Activated naive CD4-positive, alpha-beta T cell treated with anti-CD3 and anti-CD28 coated beads, Interleukin-2, amount 50 U/mL, for 24 hours (primary cell): ENCODE results near the gene BAIAP2.

Source experiments
- H3K27ac Mint-ChIP-seq: one replicate; pipeline ENCODE4 v1.8.0; 2021; ENCODE audit warnings: mild to moderate bottlenecking, mixed read lengths
- H3K27me3 Mint-ChIP-seq: one replicate; pipeline ENCODE4 v1.8.0; 2021; ENCODE audit warnings: mixed read lengths
- H3K36me3 Mint-ChIP-seq: one replicate; pipeline ENCODE4 v1.8.0; 2021; ENCODE audit warnings: mixed read lengths
- H3K4me1 Mint-ChIP-seq: one replicate; pipeline ENCODE4 v1.8.0; 2021; ENCODE audit warnings: mixed read lengths
- H3K4me3 Mint-ChIP-seq: one replicate; pipeline ENCODE4 v1.8.0; 2021; ENCODE audit warnings: mild to moderate bottlenecking, mixed read lengths
- H3K9me3 Mint-ChIP-seq: one replicate; pipeline ENCODE4 v1.8.0; 2021; ENCODE audit warnings: mixed read lengths

BAIAP2 gene

DNA sequence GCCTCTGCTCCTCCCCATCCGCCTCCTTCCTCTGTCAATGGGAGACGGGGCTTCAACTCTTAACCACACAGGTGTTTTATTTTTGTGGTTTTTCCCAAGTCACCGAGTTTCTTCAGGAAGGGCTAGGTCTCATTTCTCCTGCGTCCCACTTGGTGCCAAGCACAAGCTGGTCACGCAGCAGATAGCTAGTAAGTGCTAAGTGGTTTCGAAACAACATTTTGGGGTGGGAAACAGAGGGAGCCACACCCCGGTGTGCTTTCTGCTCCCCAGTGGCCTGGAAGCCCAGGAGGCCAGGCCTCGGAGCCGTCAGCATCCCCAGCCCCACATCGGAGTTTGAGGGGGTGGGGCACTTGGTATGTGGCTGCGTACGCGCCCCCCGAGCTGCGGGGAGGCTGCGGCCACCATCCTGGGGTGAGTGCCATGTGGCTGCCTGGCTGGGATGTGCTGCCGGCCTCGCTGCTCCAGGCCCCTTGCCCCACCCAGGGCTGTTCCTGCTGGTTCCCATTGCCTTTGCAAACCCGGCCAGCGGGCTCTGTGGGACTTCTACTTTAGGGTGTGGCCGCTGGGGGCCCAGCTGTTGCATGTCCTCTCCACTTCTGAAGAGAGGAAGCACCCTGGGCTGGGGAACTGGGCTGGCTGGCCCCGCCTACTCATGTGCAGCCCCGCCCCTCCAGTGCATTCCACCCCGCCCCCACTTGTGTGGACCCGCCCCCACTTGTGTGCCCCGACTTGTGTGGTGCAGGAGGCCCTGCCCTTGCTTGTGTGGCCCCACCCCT is 55.6 kb downstream of the BAIAP2 start:
- Mint-ChIP-seq H3K27ac (no peak overlapping the region), H3K27me3 (no peaks in the 10 kb centered on the region), H3K36me3 (no peaks in the 10 kb centered on the region), H3K4me1 (peaks cover 14% of the 10 kb centered on the region), H3K4me3 (no peak overlapping the region), H3K9me3 (no peaks in the 10 kb centered on the region)

- Mint-ChIP-seq H3K9me3 (no peaks in the 10 kb centered on the region), H3K27ac (no peak overlapping the region), H3K36me3 (no peaks in the 10 kb centered on the region), H3K27me3 (no peaks in the 10 kb centered on the region), H3K4me1 (peaks cover 18% of the 10 kb centered on the region), H3K4me3 (no peak overlapping the region)
Observed at GRCh38 chr17:81091154-81091553, 56.2 kb downstream of the BAIAP2 start.

DNA sequence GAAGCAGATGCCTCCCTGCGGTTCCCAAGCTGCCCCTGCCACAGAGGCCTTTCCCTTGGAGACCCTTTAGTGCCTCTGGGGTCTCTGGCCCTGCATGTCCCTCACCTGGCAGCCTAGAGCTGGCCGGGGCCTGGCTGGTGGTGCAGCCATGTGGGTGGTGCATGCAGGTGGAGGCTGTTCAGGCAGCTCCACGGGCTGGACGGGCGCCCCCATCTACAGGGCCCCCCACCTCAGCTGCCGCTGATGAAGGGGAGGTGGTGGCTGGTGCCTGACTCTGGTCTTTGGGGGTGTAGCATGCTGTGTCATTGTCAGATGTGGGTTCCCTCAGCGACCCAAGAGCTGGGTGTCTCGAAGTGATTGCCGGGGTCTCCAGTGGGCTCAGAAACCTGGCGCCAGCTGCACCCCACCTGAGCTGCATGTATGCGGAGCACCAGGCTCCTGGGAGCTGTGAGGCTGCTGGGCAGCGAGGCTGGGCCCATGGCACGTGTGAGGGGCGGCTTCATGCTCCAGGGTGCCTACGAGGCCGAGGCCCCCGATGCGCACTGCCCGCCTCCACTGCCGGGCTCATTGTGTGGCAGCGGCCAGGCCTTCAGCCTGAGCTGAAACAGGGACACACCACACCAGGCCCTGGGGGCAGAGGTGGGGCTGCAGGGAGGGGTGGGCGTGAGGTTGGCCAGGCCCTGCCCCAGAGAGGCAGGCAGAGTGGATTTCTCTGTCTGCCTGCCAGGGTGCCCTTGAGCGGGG is 57.0 kb downstream of the BAIAP2 start:
- H3K4me1 Mint-ChIP-seq: peaks cover 22% of the 10 kb centered on the region
- H3K27me3 Mint-ChIP-seq: no peaks in the 10 kb centered on the region
- no peak overlapping the region for H3K27ac Mint-ChIP-seq
- no peaks in the 10 kb centered on the region for H3K36me3 Mint-ChIP-seq
- no peak overlapping the region for H3K4me3 Mint-ChIP-seq
- H3K9me3 Mint-ChIP-seq: no peaks in the 10 kb centered on the region

DNA sequence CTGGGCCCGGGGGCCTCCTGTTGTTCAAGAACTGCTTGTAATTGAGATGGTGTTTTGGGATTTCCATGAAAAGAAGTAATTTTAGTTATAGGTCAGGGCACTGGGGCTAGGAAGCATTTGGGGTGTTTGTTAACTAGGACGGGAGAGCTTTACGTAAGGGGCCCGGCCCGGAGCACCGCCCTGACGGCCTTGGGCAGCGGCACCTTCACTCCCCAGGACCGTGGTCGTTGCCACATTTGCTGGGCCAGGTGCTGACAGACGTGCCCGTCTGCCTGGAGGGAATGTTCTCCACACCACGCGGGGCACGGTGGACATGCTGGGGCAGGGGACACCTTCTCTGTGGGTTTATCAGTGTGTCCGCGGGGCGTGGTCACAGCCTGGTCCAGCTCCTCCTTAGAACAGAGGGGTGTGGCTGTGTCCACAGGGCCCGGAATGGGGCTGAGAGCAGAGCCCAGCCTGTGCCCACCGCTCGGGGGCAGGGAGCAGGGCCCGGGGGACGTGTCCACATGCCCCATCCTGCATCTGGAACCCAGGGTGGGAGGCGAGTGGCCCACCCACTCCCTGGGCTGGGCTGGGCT is 57.7 kb downstream of the BAIAP2 start:
- Mint-ChIP-seq H3K4me3 (no peak overlapping the region), H3K36me3 (no peaks in the 10 kb centered on the region), H3K4me1 (peaks cover 24% of the 10 kb centered on the region), H3K9me3 (no peaks in the 10 kb centered on the region), H3K27ac (no peak overlapping the region), H3K27me3 (no peaks in the 10 kb centered on the region)

DNA sequence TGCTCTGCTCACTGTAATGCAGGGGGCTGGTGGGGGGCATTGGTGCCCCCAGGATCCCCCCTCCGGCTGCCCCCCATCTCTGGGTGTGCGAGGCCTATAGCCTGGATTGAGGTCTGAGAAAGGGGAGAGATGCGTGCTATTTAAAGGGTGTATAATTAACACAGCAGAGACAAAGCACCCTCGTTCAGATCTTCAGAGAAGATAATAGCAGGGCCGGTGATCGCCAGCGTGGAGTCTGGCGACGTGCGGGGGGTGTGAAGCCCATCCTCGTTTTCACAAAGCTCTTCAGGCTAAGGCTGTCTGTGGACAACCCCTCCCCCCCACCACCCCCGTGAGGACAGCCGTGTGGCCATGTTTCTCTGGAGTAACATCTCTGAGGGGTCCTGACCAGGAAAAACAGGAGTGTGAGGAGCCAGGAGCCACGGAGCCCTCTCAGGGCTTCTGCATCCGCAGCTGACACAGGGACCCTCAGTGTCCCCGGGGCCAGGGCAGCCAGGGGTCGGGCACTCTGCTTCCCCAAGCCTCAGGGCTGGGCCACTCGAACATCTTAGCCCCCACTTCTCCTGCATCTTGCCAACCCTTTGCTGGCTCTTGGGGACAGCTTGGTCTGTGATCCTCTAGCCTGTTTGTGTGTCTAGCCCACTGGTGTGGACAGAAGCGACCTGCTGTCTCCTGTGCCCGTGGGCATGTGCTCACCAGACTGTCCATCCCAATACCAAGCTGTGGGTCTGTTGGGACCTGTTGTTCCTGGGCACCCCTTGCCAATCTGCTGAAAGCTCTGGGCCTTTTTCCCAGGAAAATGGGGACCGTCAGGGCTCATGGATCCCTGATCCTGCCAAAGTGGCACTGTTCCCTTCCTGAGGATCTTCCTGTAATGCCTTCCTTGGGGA is 58.9 kb downstream of the BAIAP2 start:
- Mint-ChIP-seq H3K27ac (peak overlapping the region; percentile 70), H3K9me3 (no peaks in the 10 kb centered on the region), H3K36me3 (no peaks in the 10 kb centered on the region), H3K27me3 (no peaks in the 10 kb centered on the region), H3K4me1 (peaks cover 24% of the 10 kb centered on the region), H3K4me3 (no peak overlapping the region)

DNA sequence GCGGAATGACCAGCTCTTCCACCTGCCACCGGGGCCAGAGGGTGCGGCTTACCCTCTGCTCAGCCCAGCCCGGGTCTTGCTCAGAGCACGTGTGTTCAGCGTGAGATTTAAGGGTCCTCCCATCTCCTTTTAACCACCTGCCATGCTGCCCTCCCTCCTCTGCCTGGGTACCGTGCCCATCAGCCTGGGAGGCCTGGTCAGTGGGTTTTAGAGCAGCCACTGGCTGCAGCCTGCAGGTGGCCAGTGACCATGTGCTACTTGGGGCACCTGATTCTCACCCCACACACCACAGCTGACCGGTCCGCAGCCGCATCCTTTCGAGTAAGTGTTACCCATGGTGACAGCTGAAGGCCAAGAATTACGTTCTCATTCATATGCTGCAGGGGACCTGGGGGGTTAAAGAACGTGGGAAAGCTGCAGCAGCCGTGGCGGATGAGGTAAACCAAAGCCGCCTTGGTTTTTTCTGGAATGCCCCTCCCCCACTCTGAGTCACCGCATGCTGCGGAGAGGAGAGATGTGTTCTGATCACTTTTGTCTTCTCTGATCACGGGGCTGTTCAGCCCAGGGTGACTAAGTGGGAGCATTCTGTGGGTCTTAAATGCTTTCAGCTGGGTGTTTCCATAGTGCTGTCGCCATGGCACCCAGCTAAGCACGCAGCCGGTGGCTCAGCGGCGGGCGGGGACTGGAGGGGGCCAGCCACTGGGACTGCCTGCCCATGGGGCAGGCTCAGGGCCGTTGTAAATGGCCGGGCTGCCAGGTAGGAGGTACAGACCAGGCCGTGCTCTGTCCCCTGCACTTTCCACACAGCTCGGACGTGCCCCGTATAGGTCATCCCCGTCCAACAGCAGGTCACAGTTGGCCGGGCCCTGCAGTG is 59.8 kb downstream of the BAIAP2 start:
- Mint-ChIP-seq H3K4me1 (peaks cover 24% of the 10 kb centered on the region), H3K4me3 (peak overlapping the region; percentile 23), H3K27ac (peak overlapping the region; percentile 70)

GRCh38 chr17:81095383-81095762 is 60.4 kb downstream of the BAIAP2 start:
- Mint-ChIP-seq H3K4me1 (peaks cover 21% of the 10 kb centered on the region), H3K27me3 (no peaks in the 10 kb centered on the region), H3K36me3 (no peaks in the 10 kb centered on the region), H3K4me3 (peak overlapping the region; percentile 55), H3K9me3 (no peaks in the 10 kb centered on the region), H3K27ac (peak overlapping the region; percentile 35)

More for the DNA sequence above, 59.8 kb downstream of the BAIAP2 start:
- Mint-ChIP-seq H3K9me3 (no peaks in the 10 kb centered on the region), H3K36me3 (no peaks in the 10 kb centered on the region), H3K27me3 (no peaks in the 10 kb centered on the region)

DNA sequence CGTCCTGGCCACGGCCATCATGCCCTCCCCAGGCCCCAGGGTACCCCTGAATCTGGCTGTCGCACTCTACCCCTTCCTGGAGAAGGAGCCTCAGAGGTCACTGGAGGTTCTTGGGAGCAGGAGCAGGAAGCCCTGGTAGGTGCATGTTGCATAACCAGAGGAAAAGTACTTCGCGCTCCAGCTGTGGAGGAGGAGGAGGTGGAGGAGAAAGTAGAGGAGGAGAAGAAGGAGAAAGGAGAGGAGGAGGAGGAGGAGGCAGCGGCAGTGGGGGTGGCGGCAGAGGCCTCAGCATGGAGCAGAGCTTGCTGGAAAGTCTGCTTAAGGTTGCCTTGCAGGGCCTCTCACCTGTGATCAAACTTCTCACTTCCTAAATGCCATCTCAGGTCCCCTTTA is 61.8 kb downstream of the BAIAP2 start:
- Mint-ChIP-seq H3K27ac (peak overlapping the region; percentile 91), H3K27me3 (no peaks in the 10 kb centered on the region), H3K4me3 (no peak overlapping the region), H3K4me1 (peaks cover 20% of the 10 kb centered on the region), H3K36me3 (no peaks in the 10 kb centered on the region), H3K9me3 (no peaks in the 10 kb centered on the region)

DNA sequence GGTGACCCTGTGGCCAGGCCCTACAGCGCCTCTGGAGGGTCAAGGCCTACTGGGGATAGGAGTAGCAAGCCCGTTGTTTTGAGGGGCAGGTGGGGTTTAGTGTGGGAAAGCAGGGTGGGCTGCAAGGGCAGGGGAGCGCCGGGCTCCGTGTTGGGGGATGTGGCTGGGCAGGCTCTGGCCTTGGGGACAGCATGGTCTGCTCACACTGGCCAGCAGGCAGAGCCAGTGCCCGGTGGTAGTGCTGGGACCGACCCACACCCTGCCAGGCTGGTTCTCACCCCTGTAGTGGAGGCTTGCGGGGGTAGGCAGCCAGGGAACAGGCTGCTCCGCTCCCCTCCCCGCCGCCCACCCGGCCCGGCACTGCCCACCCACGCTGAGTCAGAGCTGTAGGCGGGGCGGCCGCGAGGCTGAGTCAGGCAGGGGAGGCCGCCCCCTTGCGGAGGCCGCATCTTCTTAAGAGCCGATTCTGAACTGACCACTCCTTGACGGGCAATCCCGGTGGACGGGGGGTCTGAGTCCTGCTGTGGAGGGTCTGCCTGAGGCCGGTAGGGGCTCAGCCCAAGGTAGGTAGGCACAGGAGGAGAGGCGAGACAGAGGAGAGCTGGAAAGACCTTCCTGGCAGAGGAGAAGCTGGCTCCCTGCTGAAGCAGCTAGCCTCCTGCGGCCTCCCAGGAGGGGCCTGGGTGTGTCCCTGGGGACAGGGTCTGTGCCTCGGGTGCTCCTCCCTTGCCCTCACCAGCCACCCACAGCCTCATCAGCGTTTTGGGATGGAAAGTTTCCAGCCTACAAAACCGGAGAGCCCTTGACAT is 62.4 kb downstream of the BAIAP2 start:
- Mint-ChIP-seq H3K36me3 (no peaks in the 10 kb centered on the region), H3K27me3 (no peaks in the 10 kb centered on the region), H3K27ac (no peak overlapping the region), H3K4me1 (peaks cover 20% of the 10 kb centered on the region), H3K9me3 (no peaks in the 10 kb centered on the region), H3K4me3 (no peak overlapping the region)

GRCh38 chr17:81097943-81098308 is 63.0 kb downstream of the BAIAP2 start:
- no peak overlapping the region for H3K4me3 Mint-ChIP-seq
- no peaks in the 10 kb centered on the region for H3K36me3 Mint-ChIP-seq
- H3K9me3 Mint-ChIP-seq: no peaks in the 10 kb centered on the region
- no peak overlapping the region for H3K27ac Mint-ChIP-seq
- H3K4me1 Mint-ChIP-seq: peaks cover 20% of the 10 kb centered on the region
- no peaks in the 10 kb centered on the region for H3K27me3 Mint-ChIP-seq

GRCh38 chr17:81099888-81100287 is 64.9 kb downstream of the BAIAP2 start:
- no peak overlapping the region for H3K27ac Mint-ChIP-seq
- peaks cover 13% of the 10 kb centered on the region for H3K4me1 Mint-ChIP-seq
- no peaks in the 10 kb centered on the region for H3K36me3 Mint-ChIP-seq
- no peaks in the 10 kb centered on the region for H3K27me3 Mint-ChIP-seq
- no peaks in the 10 kb centered on the region for H3K9me3 Mint-ChIP-seq
- no peak overlapping the region for H3K4me3 Mint-ChIP-seq

- no peaks in the 10 kb centered on the region for H3K36me3 Mint-ChIP-seq
Observed at GRCh38 chr17:81100668-81101067, 65.7 kb downstream of the BAIAP2 start.

GRCh38 chr17:81101614-81102306 is 66.8 kb downstream of the BAIAP2 start:
- H3K27ac Mint-ChIP-seq: no peak overlapping the region
- H3K4me1 Mint-ChIP-seq: peaks cover 4% of the 10 kb centered on the region
- no peaks in the 10 kb centered on the region for H3K9me3 Mint-ChIP-seq
- H3K27me3 Mint-ChIP-seq: no peaks in the 10 kb centered on the region
- no peak overlapping the region for H3K4me3 Mint-ChIP-seq
- H3K36me3 Mint-ChIP-seq: no peaks in the 10 kb centered on the region

More at GRCh38 chr17:81100668-81101067, 65.7 kb downstream of the BAIAP2 start:
- H3K4me1 Mint-ChIP-seq: peaks cover 9% of the 10 kb centered on the region
- H3K27ac Mint-ChIP-seq: no peak overlapping the region
- no peak overlapping the region for H3K4me3 Mint-ChIP-seq
- H3K27me3 Mint-ChIP-seq: no peaks in the 10 kb centered on the region
- no peaks in the 10 kb centered on the region for H3K9me3 Mint-ChIP-seq
